ENCODE results near the gene KRT76.

- TF ChIP-seq CTCF (conservative IDR thresholded peaks at IDR 0.05; ENCODE audit: low read depth in 2 of 2) (no peak), POLR2AphosphoS5 (IDR thresholded peaks at IDR 0.05; ENCODE audit: low read depth) (no peak), EZH2 (IDR thresholded peaks at IDR 0.05; ENCODE audit: low read depth, unreplicated experiment) (no peak)
Measured at GRCh38 chr12:52810554-52810953, 33.4 kb upstream of the KRT76 start.

Data from GM23338 (cell line).